Breast epithelium (tissue), 4 donors: Measurements from ENCODE around the gene KRT12. TPM values are rescaled to one million over a fixed set of nuclear protein-coding genes. Genes with fewer than 3 reads are reported as not detected.
A peak's percentile ranks its signal among the peaks of the same experiment; 100 is the strongest.

ENCODE experiments used
- DNase-seq, 2 donors: peaks; one replicate each; pipeline ENCODE4 v3.0.0-alpha.2; 2019; ENCODE audit warnings: low spot score in 2 of 2
- H3K27ac ChIP-seq, 2 donors: fragments of 200-600 bp; sonication (generic) in 1 of 2; one replicate each; pipeline ENCODE4 v1.5.1; 2016 to 2019; ENCODE audit warnings: mild to moderate bottlenecking in 1 of 2
- H3K27me3 ChIP-seq, 2 donors: fragments of 200-600 bp; sonication (generic) in 1 of 2; one replicate each; pipeline versions ENCODE4 v1.5.1 to v1.6.0; 2017 to 2019; ENCODE audit warnings: control low read depth in 1 of 2, mild to moderate bottlenecking in 1 of 2
- H3K36me3 ChIP-seq: fragments of 200-600 bp; one replicate; pipeline ENCODE4 v1.5.1; 2019
- H3K4me1 ChIP-seq, 2 donors: fragments of 200-600 bp; sonication (generic); one replicate each; pipeline ENCODE4 v1.5.1; 2016 to 2019; ENCODE audit warnings: control low read depth in 1 of 2
- H3K4me3 ChIP-seq, 3 donors: fragments of 200-600 bp; sonication (generic); 1 replicate in 2 of 3; 2 replicates in 1 of 3; pipeline ENCODE4 v1.5.1; 2016 to 2019; ENCODE audit warnings: mild to moderate bottlenecking in 3 of 3, moderate library complexity in 2 of 3
- H3K9me3 ChIP-seq, 2 donors: fragments of 200-600 bp; sonication (generic) in 1 of 2; one replicate each; pipeline ENCODE4 v1.5.1; 2016 to 2019; ENCODE audit warnings: control low read depth in 1 of 2
- CTCF ChIP-seq, 3 donors: fragments of 450-650 bp; IDR thresholded peaks; one replicate each; pipeline ENCODE4 v1.5.1; 2016 to 2017; ENCODE audit warnings: antibody characterized with exemption in 3 of 3, mild to moderate bottlenecking in 3 of 3, moderate library complexity in 3 of 3
- POLR2A ChIP-seq: fragments of 450-650 bp; IDR thresholded peaks from one replicate; pipeline ENCODE4 v1.6.1; 2016; ENCODE audit warnings: antibody characterized with exemption, mild to moderate bottlenecking, moderate library complexity
- POLR2AphosphoS5 ChIP-seq, 3 donors: sonication (generic); formaldehyde crosslinking; IDR thresholded peaks; one replicate each; pipeline ENCODE4 v1.6.1; 2017; ENCODE audit warnings: antibody characterized with exemption in 3 of 3
- intact Hi-C: fragments of 100-400 bp; cut with DNase I; formaldehyde crosslinking; loops from one replicate; pipeline ENCODE4 v1.15.1; 2023; ENCODE audit warnings: low total_unique reads
- total RNA-seq, 3 donors: library from RNA; depleted of rRNA; stranded (reverse); fragments of >200 nt; gene quantifications; one replicate each; pipeline ENCODE4 v1.1.0, GENCODE V29; 2016

Gene KRT12
- total RNA-seq, 3 donors from 2014 or later = not detected

GRCh38 chr17:40906613-40907012 lies 39.6 kb upstream of the KRT12 start:
- intact Hi-C loops = no loop called here
- no peak for DNase-seq
- H3K9me3 ChIP-seq = no peaks in the 10 kb centered on the region
- H3K4me1 ChIP-seq = no peaks in the 10 kb centered on the region
- no peaks in the 10 kb centered on the region for H3K36me3 ChIP-seq
- no peak overlapping the region for H3K4me3 ChIP-seq
- TF ChIP-seq POLR2AphosphoS5 (IDR thresholded peaks at IDR 0.05) (no peak), POLR2A (no peak), CTCF (IDR thresholded peaks at IDR 0.05) (no peak)
- no peaks in the 10 kb centered on the region for H3K27me3 ChIP-seq
- H3K27ac ChIP-seq = no peak overlapping the region

GRCh38 chr17:40905370-40905769 lies 38.3 kb upstream of the KRT12 start:
- Histone ChIP-seq H3K27ac (no peak overlapping the region), H3K4me1 (no peaks in the 10 kb centered on the region), H3K9me3 (no peaks in the 10 kb centered on the region), H3K36me3 (no peaks in the 10 kb centered on the region), H3K4me3 (no peak overlapping the region), H3K27me3 (no peaks in the 10 kb centered on the region)
- TF ChIP-seq CTCF (IDR thresholded peaks at IDR 0.05) (no peak), POLR2AphosphoS5 (IDR thresholded peaks at IDR 0.05) (no peak), POLR2A (no peak)
- intact Hi-C loops = no loop called here
- no peak for DNase-seq

- intact Hi-C loops = no loop called here
- TF ChIP-seq POLR2A = no peak
- TF ChIP-seq CTCF (IDR thresholded peaks at IDR 0.05) = no peak
- no peak for TF ChIP-seq POLR2AphosphoS5 (IDR thresholded peaks at IDR 0.05)
- Histone ChIP-seq H3K4me3 (no peak overlapping the region), H3K27ac (peak overlapping the region; percentile 55 to 70), H3K4me1 (no peaks in the 10 kb centered on the region), H3K9me3 (no peaks in the 10 kb centered on the region), H3K36me3 (no peaks in the 10 kb centered on the region), H3K27me3 (no peaks in the 10 kb centered on the region)
- DNase-seq = peak in 1 of 2 donors; percentile 39
Observed at GRCh38 chr17:40903129-40903847, 36.3 kb upstream of the KRT12 start.

DNA sequence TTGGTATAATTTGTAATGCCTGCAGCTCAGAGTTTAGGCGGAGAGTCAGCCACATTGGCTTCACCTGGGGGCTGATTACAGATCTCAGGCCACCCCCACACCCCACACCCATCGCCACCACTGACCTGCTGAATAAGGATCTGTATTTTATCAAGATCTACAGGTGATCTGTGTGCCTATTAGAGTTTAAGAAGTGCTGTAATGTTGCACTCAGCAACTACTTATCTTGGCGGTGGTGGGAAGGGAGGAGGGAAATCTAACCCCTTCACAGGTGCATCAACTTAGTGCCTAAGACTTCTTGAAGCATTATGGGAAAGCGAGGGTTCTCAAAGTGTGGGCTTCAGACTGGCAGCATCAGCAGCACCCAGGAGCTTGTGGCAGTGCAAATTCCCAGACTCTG lies 35.5 kb upstream of the KRT12 start:
- Histone ChIP-seq H3K4me3 (no peak overlapping the region), H3K9me3 (no peaks in the 10 kb centered on the region), H3K36me3 (no peaks in the 10 kb centered on the region), H3K27me3 (no peaks in the 10 kb centered on the region), H3K27ac (peak overlapping the region; percentile 63 to 70), H3K4me1 (no peaks in the 10 kb centered on the region)
- intact Hi-C loops = no loop called here
- no peak for DNase-seq
- TF ChIP-seq CTCF (IDR thresholded peaks at IDR 0.05) (no peak), POLR2AphosphoS5 (IDR thresholded peaks at IDR 0.05) (no peak), POLR2A (no peak)

GRCh38 chr17:40901981-40902474 lies 35.0 kb upstream of the KRT12 start:
- Histone ChIP-seq H3K9me3 (no peaks in the 10 kb centered on the region), H3K27me3 (no peaks in the 10 kb centered on the region), H3K4me1 (no peaks in the 10 kb centered on the region), H3K27ac (peak overlapping the region; percentile 63 to 70), H3K4me3 (no peak overlapping the region), H3K36me3 (no peaks in the 10 kb centered on the region)
- intact Hi-C loops = no loop called here
- TF ChIP-seq POLR2A (no peak), POLR2AphosphoS5 (IDR thresholded peaks at IDR 0.05) (no peak), CTCF (IDR thresholded peaks at IDR 0.05) (no peak)
- DNase-seq = no peak
